ENCODE measurements around the gene THBS4.

THBS4 gene

DNA sequence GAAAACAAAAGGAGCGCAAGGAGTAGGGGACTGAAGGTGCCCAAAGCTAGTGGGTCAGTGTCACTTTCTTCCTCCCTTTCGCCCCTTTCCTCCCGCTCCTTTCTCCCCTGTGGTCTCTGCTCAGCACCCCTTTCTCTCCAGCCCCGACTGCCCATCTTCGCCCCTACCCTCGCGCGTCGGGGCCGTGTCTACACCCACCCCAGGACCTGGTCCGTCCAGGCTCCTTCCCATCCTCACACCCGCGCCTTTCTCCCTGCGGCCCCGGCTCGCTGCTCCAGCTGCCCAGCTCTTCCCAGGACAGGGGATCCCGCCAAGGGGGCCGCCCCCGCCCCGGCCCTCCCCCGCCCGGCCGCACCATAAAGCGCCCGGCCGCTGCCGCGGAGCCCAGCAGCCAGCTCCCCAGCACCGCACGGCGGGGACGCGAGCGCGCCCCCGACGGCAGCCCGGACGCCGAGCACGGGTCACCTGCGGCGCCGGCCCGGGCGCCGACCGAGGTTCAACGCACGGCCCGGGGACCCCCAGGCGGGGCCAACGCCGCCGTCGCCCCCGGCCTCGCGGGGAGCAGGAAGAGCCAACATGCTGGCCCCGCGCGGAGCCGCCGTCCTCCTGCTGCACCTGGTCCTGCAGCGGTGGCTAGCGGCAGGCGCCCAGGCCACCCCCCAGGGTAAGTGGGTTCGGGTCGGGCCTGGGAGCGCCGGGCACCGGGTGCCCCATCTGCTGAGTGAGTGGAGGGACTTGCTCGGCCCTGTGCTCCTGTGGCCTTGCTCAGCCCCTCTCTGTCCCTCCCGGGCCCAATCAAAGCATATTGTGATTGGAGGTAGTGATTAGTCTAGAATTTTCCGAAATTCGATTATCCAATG is at the start of gene THBS4:
THBS4 (plus strand) TSS at position 387 of the 860 bp plus-strand sequence; CDS start at position 577, 190 bp downstream.
- DNase-seq (ENCODE audit: insufficient read length, low spot score) (no peak), FAIRE-seq (no peak)

DNA sequence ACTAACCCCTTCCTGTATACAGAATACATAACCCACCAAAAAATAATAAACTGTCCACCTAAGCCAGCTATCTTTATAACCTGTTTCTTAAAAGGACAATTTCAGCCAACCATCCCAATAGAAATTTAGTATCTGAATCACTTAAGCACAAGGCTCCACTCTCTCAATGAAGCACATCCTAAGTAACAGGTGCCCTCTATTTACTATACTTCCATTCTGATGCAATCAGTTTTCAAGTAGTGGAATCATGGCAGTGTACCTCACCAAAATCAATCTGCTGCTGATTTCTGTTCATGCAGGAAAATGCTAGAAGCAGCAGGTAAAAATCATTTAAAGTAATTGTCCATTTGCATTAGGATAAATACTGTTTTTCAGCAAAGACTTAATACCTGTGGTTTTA is 48.9 kb upstream of the THBS4 start:
- FAIRE-seq (no peak), DNase-seq (ENCODE audit: insufficient read length, low spot score) (no peak)

DNA sequence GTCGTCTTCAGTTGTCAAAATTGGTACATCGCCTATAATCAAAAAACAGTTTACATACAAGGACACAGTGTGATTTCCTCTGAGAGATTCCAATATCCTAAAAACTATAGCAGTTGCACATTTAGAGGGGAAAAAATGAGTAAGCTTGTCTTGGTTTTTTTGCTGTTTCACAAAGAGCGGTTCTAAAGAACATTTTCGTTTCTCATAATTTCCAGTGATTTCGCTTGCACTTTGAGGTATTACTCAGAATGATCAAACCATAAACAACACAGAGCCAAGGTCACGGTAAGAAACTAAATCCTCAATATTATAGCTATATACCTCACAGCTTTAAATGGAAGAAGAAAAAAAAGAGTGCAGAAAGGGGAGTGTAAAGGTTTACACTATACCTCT is 44.9 kb upstream of the THBS4 start:
- no peak for DNase-seq (ENCODE audit: insufficient read length, low spot score)
- no peak for FAIRE-seq

DNA sequence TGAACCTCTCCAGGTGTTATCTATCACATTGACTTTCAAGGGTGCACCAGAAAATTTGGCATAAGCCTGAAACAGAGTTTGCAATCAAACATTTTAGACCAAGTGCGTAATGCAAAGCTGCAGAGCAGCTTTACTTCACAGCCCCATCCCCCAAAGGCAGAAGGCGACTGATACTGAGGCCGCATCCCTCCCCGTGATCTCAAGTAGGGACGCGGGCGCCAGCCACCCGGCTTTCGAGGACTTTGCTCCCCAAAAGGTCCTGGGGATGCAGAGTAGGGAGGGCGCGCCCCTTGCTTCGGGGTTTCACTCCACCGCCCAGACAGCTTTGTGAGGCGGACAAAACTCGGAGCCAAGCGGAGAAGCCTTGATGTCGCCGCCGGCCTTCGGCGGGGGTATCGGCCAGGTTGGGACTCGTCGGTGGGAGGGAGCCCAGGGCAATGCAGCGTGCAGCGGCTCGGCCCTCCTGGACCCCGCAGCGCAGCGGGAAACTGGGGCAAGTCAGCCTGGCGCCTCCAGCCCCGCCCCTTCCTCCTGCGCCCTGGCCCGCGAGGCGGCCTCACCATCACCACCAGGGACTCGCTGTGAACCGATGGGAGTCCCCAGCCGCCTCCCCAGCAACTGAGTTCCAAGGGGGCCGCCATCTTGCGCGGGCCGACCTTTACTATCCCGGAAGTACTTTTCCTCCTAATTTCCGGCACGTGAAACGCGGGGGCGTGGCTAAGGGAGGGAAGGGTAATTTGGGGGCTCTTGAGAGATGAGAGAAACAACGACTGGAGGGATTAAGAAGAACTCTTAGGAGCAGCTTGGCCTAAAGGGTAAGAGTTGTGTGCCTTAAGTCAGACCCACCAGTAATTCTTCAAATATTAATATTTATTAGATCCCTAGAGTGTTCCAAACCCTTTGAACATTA is 44.3 kb upstream of the THBS4 start, which contains the start of gene MTX3:
MTX3 (minus strand) TSS at position 665 of the 910 bp plus-strand sequence; CDS start at position 641, 24 bp downstream.
- FAIRE-seq (peak; percentile 20), DNase-seq (ENCODE audit: insufficient read length, low spot score) (peak; percentile 76)

DNA sequence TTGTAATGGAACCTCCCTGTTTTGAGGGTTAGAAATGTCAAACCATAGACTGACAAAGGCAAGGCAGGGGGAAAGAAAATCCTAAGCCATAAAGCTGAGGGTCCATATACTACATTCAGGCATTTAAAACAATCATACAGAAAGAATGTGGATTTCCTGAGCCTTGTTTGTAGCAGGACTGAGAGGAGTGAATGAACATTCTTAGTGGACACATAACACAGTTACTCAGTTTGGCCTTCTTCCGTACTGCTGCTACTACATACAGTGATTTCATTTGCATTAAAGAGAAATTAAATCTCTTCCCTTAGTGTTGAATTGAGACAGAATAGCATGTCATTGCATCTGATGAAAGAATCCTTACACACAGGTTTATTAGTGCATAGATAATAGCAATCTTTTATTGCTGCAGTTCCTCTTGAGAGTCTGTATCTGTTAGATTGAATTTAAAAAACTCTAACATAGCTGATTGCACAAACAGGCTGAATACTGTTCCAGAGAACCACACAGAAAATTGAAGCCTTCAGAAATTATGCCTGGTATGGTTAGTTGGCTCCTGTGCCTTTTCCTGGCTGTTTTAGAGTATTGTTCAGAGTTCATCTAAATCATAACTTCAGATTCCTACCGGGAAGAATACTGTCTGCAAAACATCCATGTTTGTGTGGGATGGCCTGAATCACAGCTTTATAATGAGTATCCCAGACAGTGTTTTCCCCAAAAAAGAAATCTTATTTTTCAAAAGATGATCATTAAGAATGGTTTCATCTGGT is 42.1 kb upstream of the THBS4 start:
- FAIRE-seq: no peak
- DNase-seq (ENCODE audit: insufficient read length, low spot score): no peak

DNA sequence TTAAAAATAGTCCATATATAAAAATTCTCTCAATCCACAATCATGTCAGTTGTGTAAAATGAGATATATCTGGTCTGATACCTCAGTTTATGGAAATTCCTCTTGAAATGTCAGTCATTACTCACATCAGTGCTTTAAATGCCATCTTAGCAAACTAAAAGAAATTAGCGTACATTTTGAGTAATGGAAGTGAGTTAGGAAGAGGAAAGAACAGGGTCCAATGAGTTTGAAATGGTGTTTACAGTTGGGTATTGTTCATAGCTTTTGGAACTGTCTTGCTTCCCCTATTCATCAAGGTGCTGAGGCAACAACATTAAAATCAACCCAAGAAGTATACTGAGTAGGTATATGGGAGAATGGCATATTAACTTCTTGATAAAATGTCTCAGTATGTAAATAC is 35.4 kb upstream of the THBS4 start:
- FAIRE-seq: no peak

DNA sequence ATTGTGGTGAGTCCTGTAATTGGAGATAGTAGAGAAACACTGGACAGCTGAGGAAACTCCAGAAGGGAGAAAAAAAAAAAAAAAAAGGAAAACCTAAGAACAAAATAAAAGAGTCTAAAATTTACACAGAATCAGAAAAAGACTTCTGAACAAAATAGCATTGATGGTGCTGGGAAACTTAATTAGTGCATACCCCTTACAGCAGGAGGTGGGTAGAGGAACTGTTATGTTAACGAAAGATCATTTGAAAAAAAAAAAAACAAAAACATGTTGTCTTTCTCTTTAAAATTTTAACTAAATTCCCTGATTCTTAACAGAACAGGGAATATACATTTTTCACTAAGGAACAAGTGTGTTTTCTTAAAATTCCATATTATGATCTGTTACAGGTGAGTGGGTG is 32.5 kb upstream of the THBS4 start:
- DNase-seq (ENCODE audit: insufficient read length, low spot score): no peak
- no peak for FAIRE-seq

More for the DNA sequence above, 35.4 kb upstream of the THBS4 start:
- DNase-seq (ENCODE audit: insufficient read length, low spot score): no peak

DNA sequence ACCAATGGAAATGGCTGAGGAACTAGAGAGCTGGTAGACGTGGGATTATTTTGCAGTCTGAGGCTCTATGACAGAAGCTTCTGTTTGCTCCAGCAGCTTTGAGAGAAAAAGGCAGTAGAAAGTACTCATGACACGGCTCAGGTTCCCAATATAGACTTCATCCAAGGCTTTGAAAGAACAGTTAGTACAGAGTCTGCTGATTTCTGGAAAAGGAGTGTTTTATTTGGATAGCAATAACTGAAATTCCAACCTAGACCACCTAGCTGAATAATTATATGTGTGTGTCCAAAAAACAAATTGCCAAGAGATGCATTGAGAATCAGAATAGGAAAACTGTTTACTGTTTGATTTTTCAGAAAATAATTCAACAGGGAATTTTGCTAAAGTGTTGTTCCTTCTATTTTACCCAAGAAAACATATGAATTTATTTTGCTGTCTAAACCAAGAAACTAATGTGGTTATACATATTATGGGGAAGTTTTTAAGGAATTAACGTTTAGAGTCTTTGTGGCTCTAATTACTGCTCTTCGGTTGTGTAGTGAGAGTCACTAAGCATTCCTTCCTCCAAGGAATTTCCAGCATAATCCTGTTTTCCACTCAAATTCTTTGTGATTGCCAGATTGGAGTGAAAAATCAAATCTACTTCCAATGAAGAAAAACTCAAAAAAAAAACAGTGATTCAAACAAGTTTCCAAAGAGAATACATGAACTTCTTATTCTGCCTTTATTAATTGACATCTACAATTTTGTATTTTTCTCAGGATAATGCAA is 26.0 kb upstream of the THBS4 start:
- no peak for FAIRE-seq
- no peak for DNase-seq (ENCODE audit: insufficient read length, low spot score)

DNA sequence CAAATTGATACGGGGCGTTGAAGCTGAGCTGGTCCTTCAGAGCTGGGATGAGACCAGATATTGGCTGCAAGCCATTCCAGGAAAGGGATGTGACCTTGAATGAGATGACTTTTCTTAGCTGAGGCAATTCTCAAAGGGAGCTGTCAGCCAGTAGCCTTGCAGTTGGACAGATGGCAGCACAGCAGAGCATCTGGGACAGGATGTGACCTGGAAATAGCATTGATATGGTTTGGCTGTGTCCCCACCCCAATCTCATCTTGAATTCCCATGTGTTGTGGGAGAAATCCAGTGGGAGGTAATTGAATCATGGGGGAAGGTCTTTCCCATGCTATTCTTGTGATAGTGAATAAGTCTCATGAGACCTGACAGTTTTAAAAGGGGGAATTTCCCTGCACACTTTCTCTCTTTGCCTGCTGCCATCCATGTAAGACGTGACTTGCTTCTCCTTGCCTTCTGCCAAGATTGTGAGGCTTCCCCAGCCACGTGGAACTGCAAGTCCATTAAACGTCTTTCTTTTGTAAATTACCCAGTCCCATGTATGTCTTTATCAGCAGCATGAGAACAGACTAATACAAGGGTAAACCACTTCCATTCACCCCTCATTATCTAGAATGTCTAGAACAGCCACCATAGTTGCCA is 24.3 kb upstream of the THBS4 start:
- no peak for DNase-seq (ENCODE audit: insufficient read length, low spot score)
- FAIRE-seq: no peak

DNA sequence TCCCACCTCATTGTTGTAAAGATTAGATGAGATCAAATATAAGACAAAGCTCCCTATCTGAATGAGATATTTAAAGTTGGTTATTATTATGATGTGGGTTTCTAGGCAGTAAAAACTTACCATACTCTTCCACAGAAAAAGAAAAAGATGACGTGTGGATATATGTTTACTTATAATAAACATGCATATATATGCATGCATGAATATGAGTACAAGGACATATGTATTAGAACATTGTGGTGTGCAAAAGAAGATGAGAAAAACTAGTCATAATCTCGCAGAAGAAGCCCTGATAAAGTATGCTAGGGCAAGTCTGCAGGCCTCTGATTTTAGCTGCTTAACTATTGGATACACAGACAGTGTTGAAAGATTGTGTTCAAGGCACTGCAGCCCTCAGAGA is 10.1 kb upstream of the THBS4 start:
- FAIRE-seq (no peak), DNase-seq (ENCODE audit: insufficient read length, low spot score) (no peak)

DNA sequence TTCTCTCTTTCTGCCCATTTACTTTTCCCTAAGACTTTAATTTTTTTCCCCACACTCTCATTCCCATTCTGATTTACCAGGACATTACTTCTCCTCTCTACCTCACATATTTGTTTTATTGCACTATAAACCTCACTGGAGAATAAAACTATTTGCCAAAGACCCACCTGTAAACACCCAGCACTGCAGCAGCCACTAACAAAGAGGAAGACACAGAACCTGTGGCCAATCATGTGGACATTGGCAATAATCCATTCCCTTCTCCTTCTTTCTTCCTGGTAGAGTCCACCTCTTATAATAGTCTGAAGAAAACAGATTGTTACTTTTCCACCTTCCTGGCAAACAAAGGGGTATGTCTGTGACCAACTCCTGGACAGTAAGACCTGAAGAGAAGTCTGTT is 8.3 kb upstream of the THBS4 start:
- FAIRE-seq (no peak), DNase-seq (ENCODE audit: insufficient read length, low spot score) (no peak)

DNA sequence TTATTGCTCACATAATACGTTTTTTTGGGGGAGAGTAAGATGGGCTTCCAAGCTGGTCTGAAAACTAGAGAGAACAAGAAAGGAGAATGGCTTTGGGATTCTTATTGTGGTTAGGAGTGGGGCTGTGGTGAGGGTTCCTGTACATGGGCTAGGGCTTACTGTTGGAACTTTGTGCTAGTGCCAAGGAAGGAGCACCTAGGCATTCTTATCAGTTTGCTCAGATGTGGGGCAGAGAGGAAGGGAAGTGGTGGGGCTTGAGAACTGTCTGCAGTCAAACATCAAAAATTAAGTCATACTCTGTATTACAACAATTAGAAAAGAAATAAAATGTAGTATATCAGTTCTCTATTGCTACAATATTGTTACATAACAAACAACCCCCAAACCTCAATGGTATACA is 4.0 kb upstream of the THBS4 start:
- no peak for DNase-seq (ENCODE audit: insufficient read length, low spot score)
- FAIRE-seq: no peak

DNA sequence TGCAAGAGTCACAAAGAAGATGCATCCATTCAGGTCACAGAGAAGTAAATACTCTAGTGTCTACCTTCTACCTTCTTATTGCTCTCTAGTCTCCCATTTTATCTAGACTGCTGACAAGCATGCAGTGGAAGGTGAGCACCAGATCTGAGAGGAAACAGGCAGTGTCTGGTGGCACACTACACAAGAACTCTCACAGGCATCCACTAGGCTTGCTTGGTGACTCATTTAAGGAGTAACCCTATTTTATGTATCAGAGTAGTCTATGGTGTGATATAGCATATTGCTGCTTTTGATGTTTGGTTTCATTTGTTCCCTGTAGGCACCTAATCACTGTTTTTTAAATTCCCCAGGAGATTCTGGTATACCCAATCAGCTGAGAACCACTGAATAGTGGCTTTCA is 1.6 kb upstream of the THBS4 start:
- FAIRE-seq (no peak), DNase-seq (ENCODE audit: insufficient read length, low spot score) (no peak)

DNA sequence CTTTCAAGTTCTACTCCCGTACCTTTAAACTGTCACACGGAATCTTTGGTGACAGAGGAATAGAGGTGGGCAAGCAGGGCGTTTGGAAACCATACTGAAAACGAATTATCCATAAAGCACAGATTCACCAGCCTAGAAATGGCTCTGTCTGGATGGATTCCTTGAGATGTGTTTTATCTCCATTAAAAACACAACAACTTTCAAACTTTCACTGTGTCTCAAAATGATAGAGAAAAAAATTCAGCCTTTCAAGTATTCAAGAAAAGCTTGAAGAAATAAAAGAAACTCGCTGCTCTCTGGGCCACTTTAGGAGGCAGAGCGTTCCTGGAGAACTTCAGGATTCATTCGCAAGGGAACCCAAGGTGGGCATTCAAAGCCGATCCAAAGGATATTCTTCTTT is 589 bp upstream of the THBS4 start:
- FAIRE-seq (no peak), DNase-seq (ENCODE audit: insufficient read length, low spot score) (no peak)

DNA sequence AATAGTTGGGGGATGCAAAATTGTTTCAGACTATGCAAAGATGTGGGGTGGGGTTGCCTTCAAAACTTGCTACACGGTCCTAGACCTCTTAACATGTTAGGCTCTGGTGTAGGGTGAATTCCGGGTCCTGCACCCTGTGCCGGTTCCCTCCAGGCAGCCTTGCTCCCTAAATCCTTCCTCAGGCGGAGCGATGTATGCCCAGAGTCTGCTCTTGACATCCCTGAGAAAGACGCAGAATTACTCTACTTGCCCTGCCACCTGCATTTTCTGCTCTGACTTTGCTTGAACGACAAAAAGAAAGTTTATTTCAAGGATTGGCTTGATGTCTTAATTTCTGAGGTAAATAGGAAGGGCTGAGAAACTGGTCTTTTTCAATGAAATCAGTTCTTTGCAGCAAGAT is 691 bp downstream of the THBS4 start:
- no peak for DNase-seq (ENCODE audit: insufficient read length, low spot score)
- FAIRE-seq: no peak

DNA sequence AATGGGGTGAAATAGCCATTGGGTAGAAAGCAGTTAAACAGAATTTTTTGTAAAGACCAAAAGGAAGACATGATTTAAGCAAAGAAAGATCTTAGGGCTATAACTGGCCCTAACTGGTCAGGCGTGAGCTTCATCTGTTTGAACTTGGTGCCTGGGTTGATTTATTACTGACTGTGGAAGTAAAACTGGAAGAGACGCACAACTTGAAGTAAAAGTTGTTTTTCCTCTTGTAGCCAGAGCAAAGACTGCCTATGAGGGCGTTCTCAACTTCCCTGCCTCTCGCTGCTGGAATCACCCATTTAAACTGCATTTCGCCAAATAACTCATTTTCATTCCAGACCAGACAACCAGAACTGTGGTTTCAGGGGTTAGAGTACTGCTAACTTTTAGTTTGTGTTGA is 1.5 kb downstream of the THBS4 start:
- no peak for DNase-seq (ENCODE audit: insufficient read length, low spot score)
- no peak for FAIRE-seq

DNA sequence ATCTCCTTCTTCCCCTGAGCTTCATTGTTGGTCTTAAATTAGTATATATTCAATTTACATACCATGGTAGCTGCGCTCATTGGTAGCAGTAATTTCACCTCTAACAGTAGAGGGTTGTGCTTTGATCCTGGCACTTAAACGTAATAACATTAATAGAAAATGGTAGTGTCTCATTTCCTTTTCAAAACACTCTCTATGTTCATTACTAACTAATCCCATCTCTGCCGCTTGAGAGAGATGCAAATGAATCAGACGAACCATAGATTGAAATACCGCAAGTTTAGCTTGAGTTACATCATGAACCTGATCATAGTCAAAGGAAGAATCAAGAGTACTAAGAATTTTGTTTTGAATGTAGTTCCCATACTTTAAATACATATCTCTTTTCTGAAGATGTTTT is 2.2 kb downstream of the THBS4 start:
- FAIRE-seq (no peak), DNase-seq (ENCODE audit: insufficient read length, low spot score) (no peak)

DNA sequence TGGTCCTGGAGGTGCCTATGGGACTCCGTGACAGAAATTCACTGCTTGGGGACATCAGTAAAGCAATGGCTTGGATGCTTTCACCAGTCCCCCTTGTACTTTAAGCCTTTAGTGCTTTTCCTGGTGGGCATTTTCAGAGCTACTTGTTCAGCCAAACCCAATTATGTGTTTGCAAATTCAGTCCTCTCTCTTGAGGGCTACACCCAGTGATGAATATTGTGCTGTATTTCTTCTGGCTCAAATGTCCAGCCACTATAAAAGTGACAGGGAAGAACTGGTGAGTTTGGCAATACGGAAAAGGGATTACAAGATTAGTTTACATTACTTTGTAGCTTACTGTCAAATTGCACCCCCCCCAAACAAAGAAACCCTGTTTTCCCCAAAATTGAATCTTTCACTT is 4.5 kb downstream of the THBS4 start:
- no peak for FAIRE-seq
- no peak for DNase-seq (ENCODE audit: insufficient read length, low spot score)

DNA sequence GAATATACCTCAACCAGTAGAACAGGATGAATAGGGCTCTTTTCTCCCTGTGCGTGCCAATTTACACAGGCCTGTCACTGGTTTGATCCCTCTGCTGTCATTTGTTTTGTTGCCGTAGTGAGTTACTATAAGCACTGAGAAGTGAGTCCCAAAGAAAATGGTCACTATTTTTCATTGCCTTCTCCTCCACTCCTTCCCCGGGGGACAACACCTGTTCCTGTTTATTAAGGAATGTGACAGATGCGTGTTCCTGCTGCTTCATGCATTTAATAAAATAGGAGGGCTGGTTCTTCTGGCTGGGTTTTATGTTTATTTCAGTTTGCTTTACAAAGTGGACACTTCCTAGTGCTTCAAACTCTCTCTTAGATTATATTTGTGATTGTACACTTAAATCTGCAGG is 6.4 kb downstream of the THBS4 start:
- DNase-seq (ENCODE audit: insufficient read length, low spot score) (no peak), FAIRE-seq (no peak)

DNA sequence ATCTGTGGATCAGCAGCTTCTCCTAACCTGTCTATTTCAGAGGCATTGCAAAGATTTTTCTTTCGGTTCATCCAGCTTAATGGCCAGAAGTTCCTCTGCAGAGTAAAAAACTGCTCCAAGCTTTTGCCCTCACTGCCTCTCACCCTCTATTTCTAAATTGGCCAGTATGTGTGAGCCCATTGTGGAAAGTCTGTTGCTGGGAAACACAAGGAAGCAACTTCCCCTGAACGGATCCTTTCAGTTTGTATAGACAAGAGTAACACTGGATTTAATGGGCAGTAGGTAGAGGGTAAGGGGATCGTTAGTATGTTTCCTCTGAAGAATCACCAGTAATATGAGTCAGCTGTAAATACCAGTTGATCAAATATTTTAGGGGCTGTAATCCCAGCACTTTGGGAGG is 7.2 kb downstream of the THBS4 start:
- no peak for DNase-seq (ENCODE audit: insufficient read length, low spot score)
- FAIRE-seq: no peak
